Liver (tissue), 9 donors: Measurements from ENCODE around the gene FCGR2B. TPM values are rescaled to one million over a fixed set of nuclear protein-coding genes. Genes with fewer than 3 reads are reported as not detected.

ENCODE experiments used
- DNase-seq: peaks from one replicate; pipeline ENCODE4 v3.0.0-alpha.2; 2017; ENCODE audit warnings: low spot score
- H3K27ac ChIP-seq, 2 donors: one replicate each; pipeline ENCODE4 v1.7.0; 2013; ENCODE audit warnings: inconsistent platforms in 2 of 2, low read length in 2 of 2, control low read depth in 1 of 2, low read depth in 1 of 2, mild to moderate bottlenecking in 1 of 2
- H3K27me3 ChIP-seq, 4 donors: one replicate each; pipeline versions ENCODE4 v1.6.1 to v1.7.0; 2013; ENCODE audit warnings: low read length in 3 of 4, inconsistent platforms in 1 of 4, mild to moderate bottlenecking in 1 of 4, moderate library complexity in 1 of 4; ENCODE audit not compliant: control insufficient read depth in 4 of 4, insufficient read depth in 4 of 4
- H3K36me3 ChIP-seq, 4 donors: one replicate each; pipeline versions ENCODE4 v1.6.1 to v1.7.0; 2013; ENCODE audit warnings: low read length in 3 of 4, mild to moderate bottlenecking in 3 of 4, low read depth in 1 of 4, moderate library complexity in 1 of 4; ENCODE audit not compliant: control insufficient read depth in 4 of 4, insufficient read depth in 3 of 4
- H3K4me1 ChIP-seq, 4 donors: one replicate each; pipeline versions ENCODE4 v1.6.1 to v1.7.0; 2013; ENCODE audit warnings: low read length in 3 of 4, mild to moderate bottlenecking in 3 of 4, moderate library complexity in 1 of 4; ENCODE audit not compliant: control insufficient read depth in 4 of 4, insufficient read depth in 4 of 4
- H3K4me3 ChIP-seq, 3 donors: one replicate each; pipeline versions ENCODE4 v1.6.1 to v1.7.0; 2013; ENCODE audit warnings: low read length in 3 of 3, control low read depth in 1 of 3, low read depth in 1 of 3, mild to moderate bottlenecking in 1 of 3
- H3K9ac ChIP-seq, 2 donors: one replicate each; pipeline ENCODE4 v1.7.0; 2013; ENCODE audit warnings: low read length in 2 of 2, mild to moderate bottlenecking in 2 of 2, moderate library complexity in 2 of 2, control low read depth in 1 of 2, low read depth in 1 of 2
- H3K9me3 ChIP-seq, 4 donors: one replicate each; pipeline versions ENCODE4 v1.6.1 to v1.7.0; 2013; ENCODE audit warnings: low read length in 3 of 4; ENCODE audit not compliant: control insufficient read depth in 4 of 4
- EGR1 ChIP-seq, 2 donors: IDR thresholded peaks; 2 replicates each; pipeline ENCODE4 v1.6.1; 2016 to 2018; ENCODE audit warnings: antibody characterized with exemption in 2 of 2, low read depth in 2 of 2
- FOXA1 ChIP-seq: IDR thresholded peaks from 2 replicates; pipeline ENCODE4 v1.6.1; 2016; ENCODE audit warnings: antibody characterized with exemption
- FOXA2 ChIP-seq: IDR thresholded peaks from 2 replicates; pipeline ENCODE4 v1.6.1; 2016; ENCODE audit warnings: antibody characterized with exemption
- GABPA ChIP-seq, 2 donors: IDR thresholded peaks in 1 of 2; conservative IDR thresholded peaks in 1 of 2; 2 replicates each; pipeline ENCODE4 v1.6.1; 2016; ENCODE audit warnings: antibody characterized with exemption in 2 of 2, mild to moderate bottlenecking in 1 of 2, moderate library complexity in 1 of 2
- HNF4A ChIP-seq, 2 donors: conservative IDR thresholded peaks; 2 replicates each; pipeline ENCODE4 v1.6.1; 2016; ENCODE audit warnings: antibody characterized with exemption in 2 of 2, mild to moderate bottlenecking in 2 of 2
- HNF4G ChIP-seq: IDR thresholded peaks from 2 replicates; pipeline ENCODE4 v1.6.1; 2016; ENCODE audit warnings: antibody characterized with exemption
- JUND ChIP-seq, 2 donors: IDR thresholded peaks; 2 replicates each; pipeline ENCODE4 v1.6.1; 2016; ENCODE audit warnings: antibody characterized with exemption in 2 of 2
- MAX ChIP-seq: IDR thresholded peaks from 2 replicates; pipeline ENCODE4 v1.6.1; 2016; ENCODE audit warnings: antibody characterized with exemption
- NR2F2 ChIP-seq: IDR thresholded peaks from 2 replicates; pipeline ENCODE4 v1.6.1; 2016; ENCODE audit warnings: antibody characterized with exemption
- RAD21 ChIP-seq, 2 donors: IDR thresholded peaks; 2 replicates each; pipeline ENCODE4 v1.6.1; 2016; ENCODE audit warnings: antibody characterized with exemption in 2 of 2, mild to moderate bottlenecking in 2 of 2
- REST ChIP-seq: IDR thresholded peaks from 2 replicates; pipeline ENCODE4 v1.6.1; 2016; ENCODE audit warnings: antibody characterized with exemption, mild to moderate bottlenecking
- RXRA ChIP-seq, 2 donors: IDR thresholded peaks; 2 replicates each; pipeline ENCODE4 v1.6.1; 2017 to 2018; ENCODE audit warnings: antibody characterized with exemption in 2 of 2, mild to moderate bottlenecking in 1 of 2
- SP1 ChIP-seq: IDR thresholded peaks from 2 replicates; pipeline ENCODE4 v1.6.1; 2018; ENCODE audit warnings: antibody characterized with exemption, mild to moderate bottlenecking
- TAF1 ChIP-seq: conservative IDR thresholded peaks from 2 replicates; pipeline ENCODE4 v1.6.1; 2016; ENCODE audit warnings: antibody characterized with exemption, mild to moderate bottlenecking
- YY1 ChIP-seq: IDR thresholded peaks from 2 replicates; pipeline ENCODE4 v1.6.1; 2016; ENCODE audit warnings: antibody characterized with exemption, mild to moderate bottlenecking
- WGBS: extraction: QIAGEN DNeasy Blood & Tissue Kit; methylation state at CpG from one replicate; pipeline ENCODE4 v1.1.7; 2013; 5-methylcytosine and 5-hydroxymethylcytosine counted together
- polyA plus RNA-seq, 2 donors: library from polyadenylated mRNA; stranded (reverse) in 1 of 2; unstranded in 1 of 2; fragments of 200-250 nt in 1 of 2; fragments of >200 nt in 1 of 2; fragmentation: Nextera tagmentation in 1 of 2; extraction: Ambion mirVana in 1 of 2; gene quantifications; one replicate each; pipeline versions ENCODE4 v1.2.1 to v1.2.3, GENCODE V29; 2013 to 2015
- total RNA-seq, 2 donors: library from RNA; depleted of rRNA; stranded (reverse); fragments of >200 nt; gene quantifications; one replicate each; pipeline ENCODE4 v1.2.3, GENCODE V29; 2014
- TF ChIP-seq, protein P1 (sequence below): IDR thresholded peaks from 2 replicates; pipeline ENCODE4 v1.6.1; 2016; ENCODE audit warnings: antibody characterized with exemption
- TF ChIP-seq, protein P2 (sequence below): fragments of 150-350 bp; IDR thresholded peaks from 2 replicates; pipeline ENCODE4 v1.5.1; 2017; ENCODE audit warnings: improper control_type of control experiment, low read depth, low read length; ENCODE audit not compliant: missing input control
- TF ChIP-seq, protein P3 (sequence below): IDR thresholded peaks from 2 replicates; pipeline ENCODE4 v1.6.1; 2016; ENCODE audit warnings: antibody characterized with exemption
- donor health status: healthy.
- donor health status: healthy.
- donor health status: healthy.
- donor health status: healthy.
- donor health status: healthy.

Gene FCGR2B
- total and polyA plus RNA-seq, 4 donors: 7.9 to 39.5 (median 25.0) TPM

DNA sequence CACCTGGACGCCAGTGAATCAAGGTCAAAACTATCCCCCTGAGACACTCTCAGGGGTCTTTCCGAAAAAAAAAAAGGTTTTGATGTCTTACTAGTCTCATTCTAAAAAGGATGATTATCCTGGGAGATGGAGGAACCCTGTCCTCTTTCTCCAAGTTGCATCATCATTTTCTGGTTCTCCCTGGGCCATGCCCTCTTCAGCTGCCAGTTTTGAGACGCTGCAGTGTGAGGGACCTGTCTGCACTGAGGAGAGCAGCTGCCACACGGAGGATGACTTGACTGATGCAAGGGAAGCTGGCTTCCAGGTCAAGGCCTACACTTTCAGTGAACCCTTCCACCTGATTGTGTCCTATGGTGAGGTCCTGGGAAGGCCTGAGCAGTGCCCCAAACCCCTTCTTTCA, 47.6 kb downstream of the FCGR2B start:
- Histone ChIP-seq H3K4me3 (no peak overlapping the region), H3K27ac (no peak overlapping the region), H3K9ac (no peak overlapping the region), H3K4me1 (no peaks in the 10 kb centered on the region), H3K9me3 (no peaks in the 10 kb centered on the region), H3K36me3 (no peaks in the 10 kb centered on the region), H3K27me3 (no peaks in the 10 kb centered on the region)
- DNase-seq: no peak
- WGBS: 87% methylated on average over 4 of the region's 4 CpGs
- TF ChIP-seq GABPA (IDR thresholded peaks at IDR 0.05 in 1 of 2, conservative IDR thresholded peaks at IDR 0.05 in 1 of 2): no peak
- no peak for TF ChIP-seq RXRA (IDR thresholded peaks at IDR 0.05)
- TF ChIP-seq HNF4A (conservative IDR thresholded peaks at IDR 0.05): no peak
- no peak for TF ChIP-seq NR2F2
- TF ChIP-seq YY1: no peak
- TF ChIP-seq RAD21 (IDR thresholded peaks at IDR 0.05): no peak
- no peak for TF ChIP-seq FOXA2
- no peak for TF ChIP-seq JUND (IDR thresholded peaks at IDR 0.05)
- TF ChIP-seq TAF1: no peak
- TF ChIP-seq, protein P1, sequence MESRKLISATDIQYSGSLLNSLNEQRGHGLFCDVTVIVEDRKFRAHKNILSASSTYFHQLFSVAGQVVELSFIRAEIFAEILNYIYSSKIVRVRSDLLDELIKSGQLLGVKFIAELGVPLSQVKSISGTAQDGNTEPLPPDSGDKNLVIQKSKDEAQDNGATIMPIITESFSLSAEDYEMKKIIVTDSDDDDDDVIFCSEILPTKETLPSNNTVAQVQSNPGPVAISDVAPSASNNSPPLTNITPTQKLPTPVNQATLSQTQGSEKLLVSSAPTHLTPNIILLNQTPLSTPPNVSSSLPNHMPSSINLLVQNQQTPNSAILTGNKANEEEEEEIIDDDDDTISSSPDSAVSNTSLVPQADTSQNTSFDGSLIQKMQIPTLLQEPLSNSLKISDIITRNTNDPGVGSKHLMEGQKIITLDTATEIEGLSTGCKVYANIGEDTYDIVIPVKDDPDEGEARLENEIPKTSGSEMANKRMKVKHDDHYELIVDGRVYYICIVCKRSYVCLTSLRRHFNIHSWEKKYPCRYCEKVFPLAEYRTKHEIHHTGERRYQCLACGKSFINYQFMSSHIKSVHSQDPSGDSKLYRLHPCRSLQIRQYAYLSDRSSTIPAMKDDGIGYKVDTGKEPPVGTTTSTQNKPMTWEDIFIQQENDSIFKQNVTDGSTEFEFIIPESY: no peak
- no peak for TF ChIP-seq FOXA1
- TF ChIP-seq, protein P2, sequence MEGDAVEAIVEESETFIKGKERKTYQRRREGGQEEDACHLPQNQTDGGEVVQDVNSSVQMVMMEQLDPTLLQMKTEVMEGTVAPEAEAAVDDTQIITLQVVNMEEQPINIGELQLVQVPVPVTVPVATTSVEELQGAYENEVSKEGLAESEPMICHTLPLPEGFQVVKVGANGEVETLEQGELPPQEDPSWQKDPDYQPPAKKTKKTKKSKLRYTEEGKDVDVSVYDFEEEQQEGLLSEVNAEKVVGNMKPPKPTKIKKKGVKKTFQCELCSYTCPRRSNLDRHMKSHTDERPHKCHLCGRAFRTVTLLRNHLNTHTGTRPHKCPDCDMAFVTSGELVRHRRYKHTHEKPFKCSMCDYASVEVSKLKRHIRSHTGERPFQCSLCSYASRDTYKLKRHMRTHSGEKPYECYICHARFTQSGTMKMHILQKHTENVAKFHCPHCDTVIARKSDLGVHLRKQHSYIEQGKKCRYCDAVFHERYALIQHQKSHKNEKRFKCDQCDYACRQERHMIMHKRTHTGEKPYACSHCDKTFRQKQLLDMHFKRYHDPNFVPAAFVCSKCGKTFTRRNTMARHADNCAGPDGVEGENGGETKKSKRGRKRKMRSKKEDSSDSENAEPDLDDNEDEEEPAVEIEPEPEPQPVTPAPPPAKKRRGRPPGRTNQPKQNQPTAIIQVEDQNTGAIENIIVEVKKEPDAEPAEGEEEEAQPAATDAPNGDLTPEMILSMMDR: no peak
- no peak for TF ChIP-seq EGR1 (IDR thresholded peaks at IDR 0.05; ENCODE audit: low read depth in 2 of 2)
- TF ChIP-seq SP1: no peak
- no peak for TF ChIP-seq REST
- no peak for TF ChIP-seq HNF4G

DNA sequence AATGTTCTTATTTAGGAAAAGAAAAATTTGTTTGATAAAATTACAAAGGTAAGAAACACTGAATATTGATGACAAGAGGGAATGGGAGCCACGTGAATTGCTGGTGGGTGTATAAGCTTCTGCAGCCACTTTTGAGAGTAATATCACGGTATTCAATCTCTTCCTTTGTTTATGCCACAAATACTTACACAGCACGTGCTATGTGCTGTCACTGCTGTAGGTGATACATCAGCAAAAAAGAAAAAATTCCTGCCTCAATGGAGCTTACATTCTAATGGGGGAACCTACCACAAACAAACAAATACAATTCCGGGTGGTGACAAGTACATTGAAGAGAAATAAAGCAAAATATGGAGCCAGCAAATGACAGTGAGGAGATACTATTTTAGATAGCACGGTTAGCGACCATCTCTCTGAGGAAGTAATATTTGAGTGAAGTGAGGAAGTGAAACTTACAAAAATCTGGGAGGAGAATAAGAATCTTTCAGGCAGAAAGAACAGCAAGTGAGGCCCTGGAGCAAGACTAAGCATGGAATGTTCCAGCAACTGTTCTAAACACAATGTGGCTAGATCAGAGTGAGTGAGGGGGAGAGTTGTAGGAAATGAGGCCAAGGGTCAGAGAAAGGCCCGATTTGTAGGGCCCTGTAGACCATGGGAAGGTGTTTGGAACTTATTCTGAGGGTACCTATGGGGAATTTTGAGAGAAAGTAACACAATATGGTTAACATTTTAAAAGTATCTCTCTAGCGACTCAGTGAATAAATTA, 55.8 kb downstream of the FCGR2B start:
- WGBS: 81% methylated on average over 8 of the region's 8 CpGs
- no peaks in the 10 kb centered on the region for H3K36me3 ChIP-seq
- no peaks in the 10 kb centered on the region for H3K9me3 ChIP-seq
- no peak overlapping the region for H3K9ac ChIP-seq
- no peaks in the 10 kb centered on the region for H3K4me1 ChIP-seq
- H3K4me3 ChIP-seq: no peak overlapping the region
- no peak overlapping the region for H3K27ac ChIP-seq
- no peak for DNase-seq
- H3K27me3 ChIP-seq: no peaks in the 10 kb centered on the region
- TF ChIP-seq TAF1: no peak
- TF ChIP-seq YY1: no peak
- TF ChIP-seq, protein P3, sequence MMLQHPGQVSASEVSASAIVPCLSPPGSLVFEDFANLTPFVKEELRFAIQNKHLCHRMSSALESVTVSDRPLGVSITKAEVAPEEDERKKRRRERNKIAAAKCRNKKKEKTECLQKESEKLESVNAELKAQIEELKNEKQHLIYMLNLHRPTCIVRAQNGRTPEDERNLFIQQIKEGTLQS: no peak
- TF ChIP-seq, protein P1: no peak
- no peak for TF ChIP-seq MAX
- TF ChIP-seq FOXA2: no peak
- no peak for TF ChIP-seq RAD21 (IDR thresholded peaks at IDR 0.05)
- TF ChIP-seq REST: no peak
- TF ChIP-seq EGR1 (IDR thresholded peaks at IDR 0.05; ENCODE audit: low read depth in 2 of 2): no peak
- TF ChIP-seq NR2F2: no peak
